ENCODE results near the gene NSD1. TPM values are rescaled to one million over a fixed set of nuclear protein-coding genes. Genes with fewer than 3 reads are reported as not detected.

NSD1 gene
- total and polyA plus RNA-seq, 2 of the 8 experiments (the other 6 are each of a cell fraction or from before 2014, with no cell fraction given): 22.8 to 168 TPM

DNA sequence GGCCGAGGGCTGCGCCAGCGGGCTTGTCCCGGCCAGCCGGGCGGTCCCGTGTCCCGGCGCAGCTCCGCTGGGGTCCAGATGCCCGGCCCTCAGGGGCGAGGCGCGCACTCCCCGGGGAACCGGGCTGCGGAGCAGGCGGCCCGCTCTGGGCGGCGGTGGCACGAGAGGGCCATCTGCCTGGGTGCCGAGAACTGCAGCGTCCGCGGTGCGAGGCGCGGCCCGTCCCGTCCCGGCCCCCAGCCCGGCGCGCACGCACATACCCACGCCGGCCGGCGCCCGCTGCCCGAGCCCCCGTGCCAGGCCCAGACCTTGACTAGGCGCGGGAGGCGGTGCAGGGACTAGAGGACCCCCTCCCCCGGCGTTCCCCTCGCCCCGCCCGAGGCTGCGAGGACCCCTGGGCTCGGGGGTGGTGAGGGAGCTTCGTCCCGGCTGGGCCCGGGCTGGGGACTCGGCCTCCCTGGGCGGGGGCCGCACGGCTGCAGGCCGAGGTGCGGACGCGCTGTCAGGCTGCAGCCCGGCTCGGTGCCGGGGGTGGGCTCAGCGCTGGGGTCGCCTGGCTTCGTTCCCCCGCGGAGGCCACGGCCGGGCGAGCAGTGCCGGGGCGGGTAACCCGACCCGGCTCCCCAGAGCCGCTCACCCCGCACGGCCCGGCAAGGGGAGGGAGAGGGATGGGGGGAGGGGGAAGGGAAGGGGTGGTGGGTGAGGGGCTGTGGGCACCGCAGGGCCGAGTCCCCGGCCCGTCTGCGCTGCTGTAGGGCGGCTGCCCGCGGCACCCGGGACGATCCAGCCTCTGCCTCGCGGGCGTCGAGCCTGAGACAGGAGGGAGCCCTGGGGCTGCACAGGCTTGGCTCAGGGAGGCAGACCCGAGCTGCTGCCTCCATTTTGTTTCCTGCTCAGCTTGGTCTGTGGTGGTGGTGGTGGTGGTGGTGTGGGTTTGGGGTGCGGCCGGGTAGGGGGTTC, 1.2 kb upstream of the NSD1 start (continued):
- no peak; a peak in 1 of 4 replicates for TF ChIP-seq HDAC2 (IDR thresholded peaks at IDR 0.05; ENCODE audit: borderline replicate concordance in 1 of 2, low read depth in 2 of 2, low read length in 2 of 2)
- no peak for TF ChIP-seq ZNF274 (IDR thresholded peaks at IDR 0.05; ENCODE audit: borderline replicate concordance, extremely low read depth, low read length)
- TF ChIP-seq ASH2L (IDR thresholded peaks at IDR 0.05; ENCODE audit: low read length): peak; percentile 4
